OCI-LY7 (cell line): ENCODE measurements around the gene SNTN. TPM values are rescaled to one million over a fixed set of nuclear protein-coding genes. Genes with fewer than 3 reads are reported as not detected.

Experiments used
- BruUV-seq: library from RNA; stranded (reverse); fragments of 400-500 nt; replicated peaks from 2 replicates; lab custom pipeline; 2021; lab: Mats Ljungman, UMichigan
- CTCF ChIA-PET: fragments of 300-600 bp; sonication (Branson Sonifier 250); formaldehyde crosslinking; loops from one replicate; lab custom pipeline; 2022; ENCODE audit warnings: antibody characterized with exemption; ENCODE audit not compliant: unreplicated experiment; lab: Charles Lee
- POLR2A ChIA-PET: fragments of 300-600 bp; sonication (Branson Sonifier 250); formaldehyde crosslinking; loops from one replicate; lab custom pipeline; 2022; ENCODE audit warnings: antibody characterized with exemption; lab: Charles Lee
- DNase-seq: peaks from one replicate; pipeline ENCODE4 v3.0.0-alpha.2; 2015; ENCODE audit warnings: low spot score
- H2AFZ ChIP-seq: fragments of 200-600 bp; sonication (generic), shearing (Covaris generic); 2 replicates; pipeline ENCODE4 v1.6.1; 2014; ENCODE audit warnings: mild to moderate bottlenecking, antibody characterized with exemption, low read length, moderate library complexity
- H3K27ac ChIP-seq: fragments of 200-600 bp; sonication (generic); 2 replicates; pipeline ENCODE4 v1.5.1; 2014; ENCODE audit warnings: mixed run types, low read depth, mild to moderate bottlenecking, moderate library complexity, low read length, inconsistent platforms; ENCODE audit not compliant: poor library complexity, severe bottlenecking
- H3K36me3 ChIP-seq: fragments of 200-600 bp; sonication (generic); 2 replicates; pipeline ENCODE4 v1.6.1; 2014; ENCODE audit warnings: mild to moderate bottlenecking, antibody characterized with exemption, low read length, moderate library complexity, mixed read lengths; ENCODE audit not compliant: insufficient read depth
- H3K4me1 ChIP-seq: fragments of 200-600 bp; sonication (generic); 2 replicates; pipeline ENCODE4 v1.5.1; 2014; ENCODE audit warnings: mild to moderate bottlenecking, low read length; ENCODE audit not compliant: insufficient read depth, poor library complexity, severe bottlenecking
- H3K4me2 ChIP-seq: fragments of 200-600 bp; sonication (generic); 2 replicates; pipeline ENCODE4 v1.6.1; 2014; ENCODE audit warnings: mild to moderate bottlenecking, low read length
- H3K4me3 ChIP-seq: fragments of 200-600 bp; sonication (generic); 2 replicates; pipeline ENCODE4 v1.5.1; 2014; ENCODE audit warnings: mild to moderate bottlenecking, low read depth, low read length; ENCODE audit not compliant: poor library complexity, severe bottlenecking
- H3K79me2 ChIP-seq: fragments of 200-600 bp; sonication (generic); 2 replicates; pipeline ENCODE4 v1.6.1; 2016; ENCODE audit warnings: low read depth, mild to moderate bottlenecking, low read length, moderate library complexity, mixed read lengths; ENCODE audit not compliant: insufficient read depth
- H3K9me2 ChIP-seq: fragments of 200-600 bp; sonication (generic); 2 replicates; pipeline ENCODE4 v1.6.1; 2016; ENCODE audit warnings: mild to moderate bottlenecking, low read length, mixed read lengths; ENCODE audit not compliant: insufficient read depth
- H3K9me3 ChIP-seq: fragments of 200-600 bp; sonication (generic); 2 replicates; pipeline ENCODE4 v1.6.1; 2014; ENCODE audit warnings: mild to moderate bottlenecking, mixed run types, low read length, mixed read lengths
- H4K20me1 ChIP-seq: fragments of 200-600 bp; sonication (generic); 2 replicates; pipeline ENCODE4 v1.6.1; 2014; ENCODE audit warnings: mild to moderate bottlenecking, antibody characterized with exemption, low read length, moderate library complexity, mixed read lengths; ENCODE audit not compliant: insufficient read depth
- EZH2phosphoT487 ChIP-seq: fragments of 200-600 bp; sonication (generic); IDR thresholded peaks from 2 replicates; pipeline ENCODE4 v1.6.1; 2018; ENCODE audit warnings: low read depth, borderline replicate concordance, mild to moderate bottlenecking, mixed run types, antibody characterized with exemption, low read length, moderate library complexity, mixed read lengths
- intact Hi-C: fragments of 100-400 bp; cut with micrococcal nuclease; formaldehyde crosslinking; loops from one replicate; pipeline ENCODE4 v1.10.0; 2022; ENCODE audit not compliant: unreplicated experiment
- total RNA-seq, 2 experiments: library from RNA; depleted of rRNA in 1 of 2; stranded (reverse); fragments of >200 nt in 1 of 2; shearing (Covaris generic) in 1 of 2; gene quantifications; 2 replicates each; pipeline ENCODE4 v1.2.3, GENCODE V29; 2014 to 2022
- TF ChIP-seq, protein P1 (sequence below): fragments of 200-600 bp; sonication (generic); conservative IDR thresholded peaks from 2 replicates; pipeline ENCODE4 v1.5.1; 2014; ENCODE audit warnings: mild to moderate bottlenecking, antibody characterized with exemption, low read length, moderate library complexity, mixed read lengths

SNTN gene
- total RNA-seq, 2 experiments from 2014 or later = not detected

DNA sequence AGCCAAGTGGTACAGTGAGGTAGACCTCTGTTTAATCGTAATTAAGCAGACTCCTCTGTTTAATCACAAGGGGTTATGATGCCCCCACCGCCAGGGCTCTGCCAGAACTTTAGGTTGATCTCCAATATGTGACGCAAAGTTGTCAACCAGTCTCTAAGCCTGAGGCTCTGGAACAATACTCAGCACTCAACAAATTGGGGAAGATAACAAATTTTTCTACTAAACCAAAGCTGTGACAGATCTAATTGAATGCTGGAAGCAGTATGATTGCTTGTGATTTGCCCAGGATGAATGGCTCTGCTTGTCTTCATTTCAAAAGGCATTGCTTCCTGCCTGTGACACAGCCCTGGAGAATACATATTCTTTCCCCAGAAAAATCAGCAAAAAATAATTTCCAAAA, 57.1 kb downstream of the SNTN start:
- DNase-seq = no peak
- no peak overlapping the region for H3K4me2 ChIP-seq
- no peak overlapping the region for H3K4me3 ChIP-seq
- no peak overlapping the region for H2AFZ ChIP-seq
- no peaks in the 10 kb centered on the region for H3K4me1 ChIP-seq
- no peaks in the 10 kb centered on the region for H3K9me2 ChIP-seq
- POLR2A ChIA-PET = no interaction called here
- H4K20me1 ChIP-seq = no peaks in the 10 kb centered on the region
- H3K36me3 ChIP-seq = no peaks in the 10 kb centered on the region
- H3K79me2 ChIP-seq = no peaks in the 10 kb centered on the region
- H3K9me3 ChIP-seq = no peaks in the 10 kb centered on the region
- TF ChIP-seq EZH2phosphoT487 = no peak
- TF ChIP-seq, protein P1, sequence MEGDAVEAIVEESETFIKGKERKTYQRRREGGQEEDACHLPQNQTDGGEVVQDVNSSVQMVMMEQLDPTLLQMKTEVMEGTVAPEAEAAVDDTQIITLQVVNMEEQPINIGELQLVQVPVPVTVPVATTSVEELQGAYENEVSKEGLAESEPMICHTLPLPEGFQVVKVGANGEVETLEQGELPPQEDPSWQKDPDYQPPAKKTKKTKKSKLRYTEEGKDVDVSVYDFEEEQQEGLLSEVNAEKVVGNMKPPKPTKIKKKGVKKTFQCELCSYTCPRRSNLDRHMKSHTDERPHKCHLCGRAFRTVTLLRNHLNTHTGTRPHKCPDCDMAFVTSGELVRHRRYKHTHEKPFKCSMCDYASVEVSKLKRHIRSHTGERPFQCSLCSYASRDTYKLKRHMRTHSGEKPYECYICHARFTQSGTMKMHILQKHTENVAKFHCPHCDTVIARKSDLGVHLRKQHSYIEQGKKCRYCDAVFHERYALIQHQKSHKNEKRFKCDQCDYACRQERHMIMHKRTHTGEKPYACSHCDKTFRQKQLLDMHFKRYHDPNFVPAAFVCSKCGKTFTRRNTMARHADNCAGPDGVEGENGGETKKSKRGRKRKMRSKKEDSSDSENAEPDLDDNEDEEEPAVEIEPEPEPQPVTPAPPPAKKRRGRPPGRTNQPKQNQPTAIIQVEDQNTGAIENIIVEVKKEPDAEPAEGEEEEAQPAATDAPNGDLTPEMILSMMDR = no peak
- intact Hi-C loops = no loop called here
- no TSS peak for BruUV-seq
- CTCF ChIA-PET = no interaction called here
- H3K27ac ChIP-seq = no peak overlapping the region

Other genes starting within 250 kb of the SNTN start
- not detected in 2 replicates for gene C3orf49, start 166.6 kb downstream of the SNTN start, total RNA-seq (2014; rRNA removed; shearing (Covaris generic))
- gene C3orf49, start 166.6 kb downstream of the SNTN start, total RNA-seq (2022) = not detected in 2 replicates
- gene THOC7, start 211.1 kb downstream of the SNTN start, total RNA-seq (2014; rRNA removed; shearing (Covaris generic)) = 62.2 and 62.9 TPM in 2 replicates
- gene THOC7, start 211.1 kb downstream of the SNTN start, total RNA-seq (2022) = 101 and 103 TPM in 2 replicates
- 14.3 and 15.2 TPM in 2 replicates for gene ATXN7, start 211.2 kb downstream of the SNTN start, total RNA-seq (2014; rRNA removed; shearing (Covaris generic))
- gene ATXN7, start 211.2 kb downstream of the SNTN start, total RNA-seq (2022) = 35.2 and 42.2 TPM in 2 replicates